ENCODE data around the gene TMIGD3. TPM values are rescaled to one million over a fixed set of nuclear protein-coding genes. Genes with fewer than 3 reads are reported as not detected.
A peak's percentile ranks its signal among the peaks of the same experiment; 100 is the strongest.

TMIGD3 gene
- total RNA-seq, 3 donors from 2014 or later (not counting 1 experiment from before 2014, with no cell fraction given) = 1.0 TPM; not detected in 2

DNA sequence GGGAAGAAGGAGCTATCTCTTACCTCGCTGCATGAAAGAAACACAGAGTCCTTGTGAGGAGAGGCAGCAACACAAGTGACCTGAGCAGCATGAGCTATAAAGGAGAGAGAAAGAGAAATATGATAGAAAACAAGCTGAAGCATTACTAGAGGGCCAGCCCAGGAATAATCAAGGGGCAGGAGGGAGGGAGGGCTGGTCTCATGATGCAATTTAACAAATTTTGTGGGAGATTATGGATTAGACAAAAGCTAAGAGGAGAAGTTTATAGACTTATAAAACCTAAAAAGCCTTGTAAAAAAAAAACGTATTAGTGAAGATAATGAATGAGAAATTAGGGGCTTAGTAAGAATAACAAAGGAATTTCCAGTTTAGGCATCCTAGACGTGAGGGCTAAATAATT is 59.4 kb downstream of the TMIGD3 start:
- intact Hi-C loops (cut with micrococcal nuclease) = no loop called here

DNA sequence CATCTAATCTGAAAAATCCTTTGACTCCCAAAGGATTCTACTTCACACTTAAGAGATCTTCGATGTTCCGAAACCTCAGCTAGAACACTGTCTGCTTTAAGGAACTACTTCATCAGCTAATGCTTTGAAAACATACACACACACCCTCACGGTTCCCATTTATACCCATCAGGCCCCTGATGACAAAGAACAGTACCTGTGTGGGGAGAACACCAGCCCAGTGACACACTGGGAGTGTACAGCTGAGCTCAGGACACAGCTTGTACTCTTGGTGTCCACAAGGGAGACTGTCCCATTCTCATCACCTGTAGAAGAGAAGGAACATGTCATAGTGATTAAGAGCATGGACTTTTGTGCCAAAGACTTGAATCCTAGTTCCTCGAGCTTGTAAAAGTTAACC is 61.0 kb downstream of the TMIGD3 start:
- peaks cover 64% of the 10 kb centered on the region for H3K36me3 ChIP-seq (ENCODE audit: control insufficient read depth, insufficient read depth, low read length)

More for the DNA sequence above, 59.4 kb downstream of the TMIGD3 start:
- Mint-ChIP-seq H3K27me3 (ENCODE audit: low read depth in 2 of 2) (no peaks in the 10 kb centered on the region), H3K4me3 (no peak overlapping the region), H3K4me1 (peaks cover 23 to 28% of the 10 kb centered on the region in 2 donors), H3K36me3 (peaks cover 24% of the 10 kb centered on the region), H3K27ac (no peak overlapping the region), H3K9me3 (no peaks in the 10 kb centered on the region)
- H3K27ac ChIP-seq (ENCODE audit: low read length) = no peak overlapping the region
- no peak for DNase-seq
- no peaks in the 10 kb centered on the region for H3K27me3 ChIP-seq (ENCODE audit: control insufficient read depth, insufficient read depth, low read length)
- 92% methylated on average over 2 of the region's 3 CpGs for WGBS (ENCODE audit: insufficient coverage)
- peaks cover 54% of the 10 kb centered on the region for H3K36me3 ChIP-seq (ENCODE audit: control insufficient read depth, insufficient read depth, low read length)
- no peaks in the 10 kb centered on the region for H3K9me3 ChIP-seq (ENCODE audit: control insufficient read depth, insufficient read depth, low read length)
- H3K4me3 ChIP-seq (ENCODE audit: low read length) = no peak overlapping the region
- TF ChIP-seq, protein P1, sequence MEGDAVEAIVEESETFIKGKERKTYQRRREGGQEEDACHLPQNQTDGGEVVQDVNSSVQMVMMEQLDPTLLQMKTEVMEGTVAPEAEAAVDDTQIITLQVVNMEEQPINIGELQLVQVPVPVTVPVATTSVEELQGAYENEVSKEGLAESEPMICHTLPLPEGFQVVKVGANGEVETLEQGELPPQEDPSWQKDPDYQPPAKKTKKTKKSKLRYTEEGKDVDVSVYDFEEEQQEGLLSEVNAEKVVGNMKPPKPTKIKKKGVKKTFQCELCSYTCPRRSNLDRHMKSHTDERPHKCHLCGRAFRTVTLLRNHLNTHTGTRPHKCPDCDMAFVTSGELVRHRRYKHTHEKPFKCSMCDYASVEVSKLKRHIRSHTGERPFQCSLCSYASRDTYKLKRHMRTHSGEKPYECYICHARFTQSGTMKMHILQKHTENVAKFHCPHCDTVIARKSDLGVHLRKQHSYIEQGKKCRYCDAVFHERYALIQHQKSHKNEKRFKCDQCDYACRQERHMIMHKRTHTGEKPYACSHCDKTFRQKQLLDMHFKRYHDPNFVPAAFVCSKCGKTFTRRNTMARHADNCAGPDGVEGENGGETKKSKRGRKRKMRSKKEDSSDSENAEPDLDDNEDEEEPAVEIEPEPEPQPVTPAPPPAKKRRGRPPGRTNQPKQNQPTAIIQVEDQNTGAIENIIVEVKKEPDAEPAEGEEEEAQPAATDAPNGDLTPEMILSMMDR (IDR thresholded peaks at IDR 0.05) = no peak
- ATAC-seq = no peak
- H3K4me1 ChIP-seq (ENCODE audit: control insufficient read depth, insufficient read depth, low read length) = peaks cover 5% of the 10 kb centered on the region

DNA sequence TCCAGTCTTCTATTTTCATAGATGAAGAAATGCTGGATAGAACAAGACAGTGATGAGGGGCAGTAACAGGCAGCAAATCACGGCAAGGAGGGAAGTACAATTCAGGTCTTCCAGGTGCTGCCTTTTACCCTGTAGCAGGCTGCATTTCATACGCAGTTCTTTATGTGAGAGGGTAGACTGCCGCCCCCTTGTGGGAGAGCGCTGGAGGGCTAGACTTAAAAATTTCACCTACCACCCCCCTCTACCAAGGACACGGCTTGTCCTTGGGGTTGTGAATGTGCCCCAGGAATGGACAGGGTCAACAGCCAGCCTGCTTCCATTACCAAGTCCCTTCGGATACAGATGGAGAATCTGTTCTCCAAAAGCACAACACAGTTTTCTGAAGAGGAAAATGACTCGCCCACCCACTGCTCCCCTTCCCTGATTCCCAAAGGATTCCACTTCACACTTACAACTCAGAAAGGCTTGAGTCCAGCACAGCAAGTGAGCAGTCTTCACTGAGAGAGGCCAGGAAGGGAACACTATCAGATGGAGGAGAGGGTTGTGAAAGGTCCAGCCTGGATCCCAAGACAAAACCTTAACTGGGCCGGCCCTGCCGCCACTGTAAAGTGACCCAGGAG is 61.8 kb downstream of the TMIGD3 start:
- Histone ChIP-seq H3K36me3 (ENCODE audit: control insufficient read depth, insufficient read depth, low read length) (peaks cover 66% of the 10 kb centered on the region), H3K9me3 (ENCODE audit: control insufficient read depth, insufficient read depth, low read length) (no peaks in the 10 kb centered on the region), H3K27me3 (ENCODE audit: control insufficient read depth, insufficient read depth, low read length) (no peaks in the 10 kb centered on the region), H3K4me3 (ENCODE audit: low read length) (no peak overlapping the region), H3K4me1 (ENCODE audit: control insufficient read depth, insufficient read depth, low read length) (no peaks in the 10 kb centered on the region), H3K27ac (ENCODE audit: low read length) (no peak overlapping the region)
- peaks cover 24% of the 10 kb centered on the region for H3K36me3 Mint-ChIP-seq
- DNase-seq (peak in 1 of 2 donors; percentile 81), ATAC-seq (peak; percentile 49 to 74 (median 64))
- intact Hi-C loops (cut with micrococcal nuclease) = no loop called here
- TF ChIP-seq, protein P1 (IDR thresholded peaks at IDR 0.05) = peak; percentile 36
- 68% methylated on average over 9 of the region's 9 CpGs for WGBS (ENCODE audit: insufficient coverage)
- H3K27me3 Mint-ChIP-seq (ENCODE audit: low read depth in 2 of 2) = no peaks in the 10 kb centered on the region
- no peak overlapping the region for H3K4me3 Mint-ChIP-seq
- peaks cover 7% of the 10 kb centered on the region in 2 donors for H3K4me1 Mint-ChIP-seq
- no peak overlapping the region for H3K27ac Mint-ChIP-seq
- no peaks in the 10 kb centered on the region for H3K9me3 Mint-ChIP-seq

More for the DNA sequence above, 61.0 kb downstream of the TMIGD3 start:
- H3K4me3 Mint-ChIP-seq = no peak overlapping the region
- H3K27me3 Mint-ChIP-seq (ENCODE audit: low read depth in 2 of 2) = no peaks in the 10 kb centered on the region
- no peak overlapping the region for H3K27ac Mint-ChIP-seq
- Histone ChIP-seq H3K27me3 (ENCODE audit: control insufficient read depth, insufficient read depth, low read length) (no peaks in the 10 kb centered on the region), H3K4me1 (ENCODE audit: control insufficient read depth, insufficient read depth, low read length) (no peaks in the 10 kb centered on the region), H3K9me3 (ENCODE audit: control insufficient read depth, insufficient read depth, low read length) (no peaks in the 10 kb centered on the region), H3K4me3 (ENCODE audit: low read length) (no peak overlapping the region), H3K27ac (ENCODE audit: low read length) (no peak overlapping the region)
- ATAC-seq = no peak
- no peak for DNase-seq
- 99% methylated on average over 3 of the region's 4 CpGs for whole genome bisulfite sequencing (ENCODE audit: insufficient coverage)
- H3K36me3 Mint-ChIP-seq = peaks cover 24% of the 10 kb centered on the region
- intact Hi-C loops (cut with micrococcal nuclease) = no loop called here
- H3K9me3 Mint-ChIP-seq = no peaks in the 10 kb centered on the region
- peaks cover 13 to 15% of the 10 kb centered on the region in 2 donors for H3K4me1 Mint-ChIP-seq
- TF ChIP-seq, protein P1 (IDR thresholded peaks at IDR 0.05) = no peak

Measured in natural killer cell (primary cell).